Mesendoderm (in vitro differentiated cells): Measurements from ENCODE around the gene EFCAB6.

Experiments
- DNase-seq: peaks from one replicate; pipeline ENCODE4 v3.0.0; 2013
- H2AK5ac ChIP-seq: 2 replicates; pipeline ENCODE4 v1.6.1; 2013; ENCODE audit warnings: low read length, inconsistent platforms
- H2BK120ac ChIP-seq: 2 replicates; pipeline ENCODE4 v1.6.1; 2013; ENCODE audit warnings: low read depth, mild to moderate bottlenecking, low read length, moderate library complexity, mixed read lengths
- H2BK15ac ChIP-seq: replicated peaks from 2 replicates; pipeline ENCODE4 v1.6.1; 2013; ENCODE audit warnings: low read depth, mild to moderate bottlenecking, moderate library complexity
- H2BK5ac ChIP-seq: 2 replicates; pipeline ENCODE4 v1.6.1; 2013; ENCODE audit warnings: low read length, inconsistent platforms
- H3K18ac ChIP-seq: 2 replicates; pipeline ENCODE4 v1.6.1; 2013; ENCODE audit warnings: mild to moderate bottlenecking, low read length, mixed read lengths
- H3K23ac ChIP-seq: one replicate; pipeline ENCODE4 v1.6.1; 2013; ENCODE audit warnings: low read length
- H3K27ac ChIP-seq: 2 replicates; pipeline ENCODE4 v1.5.1; 2013; ENCODE audit warnings: low read depth, mild to moderate bottlenecking, inconsistent platforms, low read length, moderate library complexity
- H3K27me3 ChIP-seq: 2 replicates; pipeline ENCODE4 v1.6.1; 2013; ENCODE audit warnings: low read length, control low read depth, mild to moderate bottlenecking, inconsistent platforms; ENCODE audit not compliant: insufficient read depth, poor library complexity
- H3K36me3 ChIP-seq: 2 replicates; pipeline ENCODE4 v1.6.1; 2013; ENCODE audit warnings: low read length, inconsistent platforms; ENCODE audit not compliant: control insufficient read depth, insufficient read depth
- H3K4ac ChIP-seq: one replicate; pipeline ENCODE4 v1.6.1; 2013; ENCODE audit warnings: low read depth, mild to moderate bottlenecking, low read length, moderate library complexity
- H3K4me1 ChIP-seq: 2 replicates; pipeline ENCODE4 v1.6.1; 2013; ENCODE audit warnings: low read depth, low read length, inconsistent platforms; ENCODE audit not compliant: control insufficient read depth
- H3K4me2 ChIP-seq: 2 replicates; pipeline ENCODE4 v1.6.1; 2013; ENCODE audit warnings: low read length
- H3K4me3 ChIP-seq: 2 replicates; pipeline ENCODE4 v1.5.1; 2013; ENCODE audit warnings: mild to moderate bottlenecking, low read length
- H3K56ac ChIP-seq: one replicate; pipeline ENCODE4 v1.6.1; 2013; ENCODE audit warnings: low read length
- H3K79me1 ChIP-seq: 2 replicates; pipeline ENCODE4 v1.6.1; 2013; ENCODE audit warnings: low read length, inconsistent platforms
- H3K79me2 ChIP-seq: 2 replicates; pipeline ENCODE4 v1.6.1; 2013; ENCODE audit warnings: mild to moderate bottlenecking, low read length; ENCODE audit not compliant: control insufficient read depth, insufficient read depth
- H3K9ac ChIP-seq: 2 replicates; pipeline ENCODE4 v1.6.1; 2013; ENCODE audit warnings: low read length, inconsistent platforms
- H4K5ac ChIP-seq: one replicate; pipeline ENCODE4 v1.6.1; 2013; ENCODE audit warnings: low read length
- H4K8ac ChIP-seq: one replicate; pipeline ENCODE4 v1.6.1; 2013; ENCODE audit warnings: low read depth, mild to moderate bottlenecking, control low read depth, low read length, moderate library complexity
- WGBS: extraction: QIAGEN DNeasy Blood & Tissue Kit; methylation state at CpG from one replicate; pipeline ENCODE4 v1.1.7; 2013; ENCODE audit warnings: low lambda C conversion rate, missing lambda C conversion rate; ENCODE audit not compliant: insufficient coverage; ENCODE audit errors: extremely low coverage; 5-methylcytosine and 5-hydroxymethylcytosine counted together

EFCAB6 gene

GRCh38 chr22:43516996-43517635 lies 295.0 kb downstream of the EFCAB6 start:
- Histone ChIP-seq H3K23ac (no peak overlapping the region), H2BK120ac (no peak overlapping the region), H3K9ac (no peak overlapping the region), H2BK15ac (no peak overlapping the region), H3K79me2 (no peaks in the 10 kb centered on the region), H2BK5ac (no peak overlapping the region), H2AK5ac (no peak overlapping the region), H3K4me2 (no peak overlapping the region), H3K27ac (no peak overlapping the region), H3K4ac (no peak overlapping the region), H3K56ac (no peak overlapping the region), H3K18ac (no peak overlapping the region), H3K27me3 (no peaks in the 10 kb centered on the region), H3K79me1 (no peaks in the 10 kb centered on the region), H3K4me3 (no peak overlapping the region), H4K5ac (no peak overlapping the region), H3K36me3 (no peaks in the 10 kb centered on the region), H4K8ac (no peak overlapping the region), H3K4me1 (no peaks in the 10 kb centered on the region)
- no CpG with 5 or more reads among the region's 14 CpGs for WGBS
- DNase-seq, result no peak

GRCh38 chr22:43516386-43516785 lies 295.7 kb downstream of the EFCAB6 start:
- no peak overlapping the region for H4K8ac ChIP-seq
- no peaks in the 10 kb centered on the region for H3K27me3 ChIP-seq
- H4K5ac ChIP-seq, result no peak overlapping the region
- H3K4me2 ChIP-seq, result no peak overlapping the region
- no peak overlapping the region for H3K9ac ChIP-seq
- no peaks in the 10 kb centered on the region for H3K36me3 ChIP-seq
- H3K23ac ChIP-seq, result no peak overlapping the region
- no peak overlapping the region for H3K56ac ChIP-seq
- no peak overlapping the region for H3K18ac ChIP-seq
- no peak overlapping the region for H2BK5ac ChIP-seq
- no peak overlapping the region for H3K4me3 ChIP-seq
- H2BK15ac ChIP-seq, result no peak overlapping the region
- DNase-seq, result no peak
- no peaks in the 10 kb centered on the region for H3K79me2 ChIP-seq
- no peak overlapping the region for H2AK5ac ChIP-seq
- H3K4ac ChIP-seq, result no peak overlapping the region
- H3K79me1 ChIP-seq, result no peaks in the 10 kb centered on the region
- H3K4me1 ChIP-seq, result no peaks in the 10 kb centered on the region
- no peak overlapping the region for H2BK120ac ChIP-seq
- H3K27ac ChIP-seq, result no peak overlapping the region
- no CpG with 5 or more reads among the region's 14 CpGs for WGBS

- no peaks in the 10 kb centered on the region for H3K36me3 ChIP-seq
Observed at GRCh38 chr22:43515902-43516301, 296.2 kb downstream of the EFCAB6 start.

GRCh38 chr22:43515411-43515810 lies 296.7 kb downstream of the EFCAB6 start:
- no peak overlapping the region for H3K23ac ChIP-seq
- no peak overlapping the region for H2BK120ac ChIP-seq
- no peaks in the 10 kb centered on the region for H3K79me1 ChIP-seq
- no peak overlapping the region for H3K56ac ChIP-seq
- H2AK5ac ChIP-seq, result no peak overlapping the region
- no peak overlapping the region for H2BK15ac ChIP-seq
- H3K4me3 ChIP-seq, result no peak overlapping the region
- H3K36me3 ChIP-seq, result no peaks in the 10 kb centered on the region
- no peak overlapping the region for H3K4ac ChIP-seq
- H2BK5ac ChIP-seq, result no peak overlapping the region
- no peak overlapping the region for H3K27ac ChIP-seq
- H3K27me3 ChIP-seq, result no peaks in the 10 kb centered on the region
- WGBS, result no CpG with 5 or more reads among the region's 8 CpGs
- DNase-seq, result no peak
- no peaks in the 10 kb centered on the region for H3K4me1 ChIP-seq
- H4K8ac ChIP-seq, result no peak overlapping the region
- H3K18ac ChIP-seq, result no peak overlapping the region
- H3K4me2 ChIP-seq, result no peak overlapping the region
- H3K9ac ChIP-seq, result no peak overlapping the region
- no peak overlapping the region for H4K5ac ChIP-seq
- no peaks in the 10 kb centered on the region for H3K79me2 ChIP-seq

More at GRCh38 chr22:43515902-43516301, 296.2 kb downstream of the EFCAB6 start:
- Histone ChIP-seq H3K27ac (no peak overlapping the region), H3K4me2 (no peak overlapping the region), H3K4me3 (no peak overlapping the region), H4K8ac (no peak overlapping the region), H2AK5ac (no peak overlapping the region), H3K23ac (no peak overlapping the region), H3K79me1 (no peaks in the 10 kb centered on the region), H3K79me2 (no peaks in the 10 kb centered on the region), H3K4me1 (no peaks in the 10 kb centered on the region), H3K27me3 (no peaks in the 10 kb centered on the region), H3K4ac (no peak overlapping the region), H2BK15ac (no peak overlapping the region), H2BK120ac (no peak overlapping the region), H3K18ac (no peak overlapping the region), H4K5ac (no peak overlapping the region), H3K9ac (no peak overlapping the region), H2BK5ac (no peak overlapping the region), H3K56ac (no peak overlapping the region)
- WGBS, result no CpG with 5 or more reads among the region's 13 CpGs
- DNase-seq, result peak; percentile 27

GRCh38 chr22:43514476-43515157 lies 297.5 kb downstream of the EFCAB6 start:
- Histone ChIP-seq H3K18ac (no peak overlapping the region), H3K4me2 (no peak overlapping the region), H2AK5ac (no peak overlapping the region), H4K8ac (no peak overlapping the region), H3K9ac (no peak overlapping the region), H3K27me3 (no peaks in the 10 kb centered on the region), H3K79me1 (no peaks in the 10 kb centered on the region), H3K4me3 (no peak overlapping the region), H3K4me1 (no peaks in the 10 kb centered on the region), H3K56ac (no peak overlapping the region), H4K5ac (no peak overlapping the region), H3K27ac (no peak overlapping the region), H2BK120ac (no peak overlapping the region), H3K4ac (no peak overlapping the region), H3K36me3 (no peaks in the 10 kb centered on the region), H3K79me2 (no peaks in the 10 kb centered on the region), H2BK15ac (no peak overlapping the region), H2BK5ac (no peak overlapping the region), H3K23ac (no peak overlapping the region)
- no peak for DNase-seq
- WGBS, result no CpG with 5 or more reads among the region's 31 CpGs
